ENCODE data around the gene CCL22.

- no peak for TF ChIP-seq CTCF (IDR thresholded peaks at IDR 0.05; ENCODE audit: low read length)
- TF ChIP-seq EZH2 (IDR thresholded peaks at IDR 0.05; ENCODE audit: borderline replicate concordance, low read length), result no peak
Measured at GRCh38 chr16:57348327-57348726, 10.3 kb upstream of the CCL22 start.

Data from OCI-LY1 (cell line).